OCI-LY7 (cell line): ENCODE measurements around the gene IGDCC3.

ENCODE experiments used
- CTCF ChIP-seq: fragments of 200-600 bp; sonication (generic); conservative IDR thresholded peaks from 2 replicates; pipeline ENCODE4 v1.5.1; 2014; ENCODE audit warnings: mild to moderate bottlenecking, antibody characterized with exemption, low read length, moderate library complexity, mixed read lengths
- EZH2phosphoT487 ChIP-seq: fragments of 200-600 bp; sonication (generic); IDR thresholded peaks from 2 replicates; pipeline ENCODE4 v1.6.1; 2018; ENCODE audit warnings: low read depth, borderline replicate concordance, mild to moderate bottlenecking, mixed run types, antibody characterized with exemption, low read length, moderate library complexity, mixed read lengths

GRCh38 chr15:65312400-65312916 is 65.3 kb downstream of the IGDCC3 start:
- TF ChIP-seq CTCF (no peak), EZH2phosphoT487 (no peak)
